BE2C (cell line): ENCODE data around the gene LIMA1.
A peak's percentile ranks its signal among the peaks of the same experiment; 100 is the strongest.

ENCODE experiments used
- DNase-seq: peaks from one replicate; pipeline ENCODE4 v3.0.0-alpha.2; 2020
- H3K27me3 ChIP-seq: fragments of 250-450 bp; sonication (Bioruptor Pico); 2 replicates; pipeline ENCODE4 v1.5.1; 2020; ENCODE audit warnings: mild to moderate bottlenecking
- H3K36me3 ChIP-seq: fragments of 250-450 bp; sonication (Bioruptor Pico); 2 replicates; pipeline ENCODE4 v1.5.1; 2020; ENCODE audit warnings: mild to moderate bottlenecking
- H3K4me1 ChIP-seq: fragments of 250-450 bp; sonication (Bioruptor Pico); 2 replicates; pipeline ENCODE4 v1.5.1; 2020
- H3K4me3 ChIP-seq: 2 replicates; pipeline ENCODE4 v1.5.1; 2011; ENCODE audit warnings: low read depth, low read length
- H3K9me3 ChIP-seq: fragments of 250-450 bp; sonication (Bioruptor Pico); 2 replicates; pipeline ENCODE4 v1.5.1; 2020
- TF ChIP-seq, protein P1 (sequence below): IDR thresholded peaks from 2 replicates; pipeline ENCODE4 v1.5.1; 2012; ENCODE audit warnings: mild to moderate bottlenecking, low read depth, low read length

Gene LIMA1

DNA sequence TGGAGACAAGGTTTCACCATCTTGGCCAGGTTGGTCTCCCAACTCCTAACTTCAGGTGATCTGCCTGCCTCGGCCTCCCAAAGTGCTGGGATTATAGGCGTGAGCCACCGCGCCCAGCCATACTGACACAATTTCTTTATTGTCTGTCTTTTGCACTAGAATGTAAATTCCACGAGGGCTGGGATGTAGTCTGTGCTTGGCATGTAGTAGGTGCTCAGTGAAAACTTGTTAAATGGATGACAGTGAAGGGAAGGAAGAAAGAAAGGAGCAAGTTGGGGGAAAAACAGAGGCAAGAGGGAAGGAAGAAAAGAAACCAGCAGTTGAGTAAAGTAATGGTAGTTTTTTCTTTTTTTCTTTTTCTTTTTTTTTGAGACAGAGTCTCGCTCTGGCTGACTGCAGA lies 53.1 kb downstream of the LIMA1 start:
- DNase-seq = no peak
- no peak overlapping the region for H3K4me3 ChIP-seq
- H3K4me1 ChIP-seq = no peaks in the 10 kb centered on the region
- no peaks in the 10 kb centered on the region for H3K36me3 ChIP-seq
- TF ChIP-seq, protein P1, sequence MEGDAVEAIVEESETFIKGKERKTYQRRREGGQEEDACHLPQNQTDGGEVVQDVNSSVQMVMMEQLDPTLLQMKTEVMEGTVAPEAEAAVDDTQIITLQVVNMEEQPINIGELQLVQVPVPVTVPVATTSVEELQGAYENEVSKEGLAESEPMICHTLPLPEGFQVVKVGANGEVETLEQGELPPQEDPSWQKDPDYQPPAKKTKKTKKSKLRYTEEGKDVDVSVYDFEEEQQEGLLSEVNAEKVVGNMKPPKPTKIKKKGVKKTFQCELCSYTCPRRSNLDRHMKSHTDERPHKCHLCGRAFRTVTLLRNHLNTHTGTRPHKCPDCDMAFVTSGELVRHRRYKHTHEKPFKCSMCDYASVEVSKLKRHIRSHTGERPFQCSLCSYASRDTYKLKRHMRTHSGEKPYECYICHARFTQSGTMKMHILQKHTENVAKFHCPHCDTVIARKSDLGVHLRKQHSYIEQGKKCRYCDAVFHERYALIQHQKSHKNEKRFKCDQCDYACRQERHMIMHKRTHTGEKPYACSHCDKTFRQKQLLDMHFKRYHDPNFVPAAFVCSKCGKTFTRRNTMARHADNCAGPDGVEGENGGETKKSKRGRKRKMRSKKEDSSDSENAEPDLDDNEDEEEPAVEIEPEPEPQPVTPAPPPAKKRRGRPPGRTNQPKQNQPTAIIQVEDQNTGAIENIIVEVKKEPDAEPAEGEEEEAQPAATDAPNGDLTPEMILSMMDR = no peak
- no peaks in the 10 kb centered on the region for H3K27me3 ChIP-seq
- no peaks in the 10 kb centered on the region for H3K9me3 ChIP-seq

DNA sequence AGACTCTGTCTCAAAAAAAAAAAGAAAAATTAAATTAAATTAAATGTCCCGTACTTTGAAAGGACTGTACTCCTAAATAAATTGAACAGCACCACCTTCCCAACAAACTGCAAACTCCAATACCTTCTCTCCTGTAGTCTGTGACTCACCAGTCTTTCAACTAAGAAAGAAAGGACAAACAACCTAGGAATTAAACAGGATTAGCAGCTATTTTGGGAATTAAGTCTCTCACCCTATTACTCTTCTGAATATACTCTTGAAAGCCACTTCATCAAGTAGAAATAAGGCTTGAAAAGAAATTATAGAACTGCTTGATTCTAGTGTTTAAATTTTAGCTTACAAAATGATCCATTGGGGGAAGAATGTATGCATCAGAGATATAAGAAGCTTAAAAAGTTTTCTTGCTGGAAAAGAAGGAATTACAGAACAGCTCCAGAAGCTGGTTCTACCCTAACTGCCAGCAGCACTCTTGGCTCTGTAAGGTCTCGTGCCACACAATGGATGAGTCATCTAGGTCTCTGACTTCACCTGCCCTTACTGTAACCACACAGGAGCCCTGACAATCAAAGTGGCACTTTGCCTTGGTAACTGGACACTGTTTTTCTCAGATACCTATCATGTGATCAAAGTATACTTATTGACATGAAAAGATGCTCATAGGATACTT lies 59.2 kb downstream of the LIMA1 start:
- no peaks in the 10 kb centered on the region for H3K9me3 ChIP-seq
- H3K27me3 ChIP-seq = no peaks in the 10 kb centered on the region
- H3K4me1 ChIP-seq = peaks cover 8% of the 10 kb centered on the region
- no peak overlapping the region for H3K4me3 ChIP-seq
- H3K36me3 ChIP-seq = peaks cover 5% of the 10 kb centered on the region; the same call in 1 of the 2 replicates
- peak; percentile 31 for DNase-seq
- TF ChIP-seq, protein P1 = no peak

DNA sequence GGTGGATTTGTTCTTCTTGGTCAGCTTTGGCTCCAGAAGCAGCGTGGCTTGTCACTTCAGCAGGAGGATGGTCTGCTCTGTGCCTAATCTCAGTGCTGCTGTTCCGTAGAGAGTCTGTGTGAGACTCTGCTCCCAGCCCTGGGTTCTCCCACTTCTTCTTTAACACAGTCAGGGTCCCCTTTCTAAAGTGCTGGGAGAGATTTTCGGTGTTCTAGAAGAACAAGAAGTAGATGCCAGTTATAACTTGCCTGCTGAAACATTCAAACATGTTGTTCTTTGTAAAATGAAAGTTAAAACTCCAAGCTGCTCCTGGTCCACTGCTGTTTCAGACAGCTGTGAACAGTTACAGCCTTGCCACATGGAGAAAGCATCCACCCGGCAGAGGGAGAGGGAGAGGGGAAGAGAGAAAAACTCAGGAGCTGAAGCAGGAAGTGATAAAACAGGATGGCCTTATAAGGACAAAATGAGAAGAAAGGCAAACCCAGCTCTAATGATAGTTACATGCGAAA lies 61.0 kb downstream of the LIMA1 start:
- Histone ChIP-seq H3K36me3 (peaks cover 14% of the 10 kb centered on the region), H3K4me1 (peaks cover 8% of the 10 kb centered on the region), H3K27me3 (no peaks in the 10 kb centered on the region), H3K4me3 (peak overlapping the region; percentile 95), H3K9me3 (no peaks in the 10 kb centered on the region)
- DNase-seq = peak; percentile 80
- TF ChIP-seq, protein P1 = peak; percentile 51

DNA sequence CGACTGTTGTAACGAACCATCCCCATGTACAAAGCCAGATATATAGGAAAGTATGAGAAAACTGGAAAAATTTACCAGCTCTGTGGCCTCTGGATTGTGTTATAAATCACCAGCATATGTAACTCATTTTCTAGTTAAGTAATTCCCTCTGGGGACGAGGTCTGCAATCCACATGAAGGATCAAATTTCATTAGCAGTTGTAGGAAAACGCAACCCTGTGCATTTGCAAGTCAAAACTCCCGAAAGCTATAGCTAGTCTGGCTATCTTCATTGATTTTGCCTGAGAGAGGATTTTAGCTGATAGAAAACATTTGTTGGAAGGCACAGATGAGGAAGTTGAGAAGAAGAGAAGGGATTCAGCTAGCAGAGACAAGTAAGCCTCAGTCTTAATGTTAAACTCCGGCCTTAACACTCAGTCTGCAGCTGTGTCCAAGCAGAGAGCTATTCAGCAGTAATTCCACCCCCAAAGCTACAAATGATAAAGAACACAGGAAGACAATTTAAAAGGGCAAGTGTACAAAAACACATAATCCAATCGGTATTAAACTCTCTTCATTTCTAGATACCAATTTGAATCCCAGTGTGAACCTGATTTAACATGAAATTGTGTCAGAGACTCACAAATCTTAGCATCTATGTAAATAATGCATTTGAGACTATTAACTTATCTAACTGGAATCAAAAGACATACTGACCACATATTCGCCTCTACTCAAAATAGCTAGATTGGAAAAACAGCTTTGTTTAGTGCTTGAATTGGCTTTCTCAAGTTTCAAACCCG lies 61.9 kb downstream of the LIMA1 start:
- H3K36me3 ChIP-seq = peaks cover 18% of the 10 kb centered on the region
- H3K27me3 ChIP-seq = no peaks in the 10 kb centered on the region
- peak overlapping the region; percentile 95 for H3K4me3 ChIP-seq
- no peaks in the 10 kb centered on the region for H3K9me3 ChIP-seq
- peak; percentile 63 for DNase-seq
- TF ChIP-seq, protein P1 = no peak
- H3K4me1 ChIP-seq = peaks cover 8% of the 10 kb centered on the region

DNA sequence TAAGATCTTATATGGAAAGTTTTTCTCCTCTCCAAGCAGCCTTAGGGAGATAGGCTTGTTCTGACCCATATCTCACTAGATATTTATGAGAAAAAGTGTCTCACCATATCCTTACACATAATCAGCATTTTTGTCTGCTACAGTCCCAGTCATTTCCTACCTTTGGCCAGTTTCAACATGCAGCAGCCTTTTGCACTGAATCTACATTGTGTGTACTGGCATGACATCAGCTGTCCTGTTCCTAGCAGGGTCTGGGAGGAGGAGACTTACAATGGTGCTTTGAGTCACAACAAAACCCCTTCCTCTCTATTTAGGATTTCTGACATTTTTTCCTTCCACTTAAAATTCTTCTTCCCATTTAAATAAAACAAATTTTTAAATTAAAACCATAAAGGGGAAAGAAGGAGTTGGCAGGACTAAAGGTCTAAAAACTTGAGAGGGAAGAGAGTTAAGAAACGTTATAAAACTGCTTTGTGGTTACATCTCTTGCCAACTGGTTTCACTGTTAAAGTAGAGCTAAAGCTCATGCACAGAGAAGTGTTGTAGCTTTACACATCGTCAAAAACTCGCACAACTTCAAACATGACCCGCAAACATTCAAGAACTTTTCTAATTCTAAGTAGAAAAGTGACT lies 62.8 kb downstream of the LIMA1 start:
- H3K4me3 ChIP-seq = peak overlapping the region; percentile 95
- peaks cover 22% of the 10 kb centered on the region for H3K36me3 ChIP-seq
- TF ChIP-seq, protein P1 = no peak
- no peaks in the 10 kb centered on the region for H3K9me3 ChIP-seq
- H3K27me3 ChIP-seq = no peaks in the 10 kb centered on the region
- peaks cover 8% of the 10 kb centered on the region for H3K4me1 ChIP-seq
- DNase-seq = peak; percentile 25
